GM18526 (cell line): ENCODE measurements around the gene GPANK1.

Experiments used
- POLR2A ChIP-seq: IDR thresholded peaks from 3 replicates; pipeline ENCODE4 v1.6.1; 2011; ENCODE audit not compliant: insufficient read length; ENCODE audit errors: extremely low read depth

Gene GPANK1

GRCh38 chr6:31658983-31659648, 5.7 kb downstream of the GPANK1 start:
- TF ChIP-seq POLR2A, result no peak

DNA sequence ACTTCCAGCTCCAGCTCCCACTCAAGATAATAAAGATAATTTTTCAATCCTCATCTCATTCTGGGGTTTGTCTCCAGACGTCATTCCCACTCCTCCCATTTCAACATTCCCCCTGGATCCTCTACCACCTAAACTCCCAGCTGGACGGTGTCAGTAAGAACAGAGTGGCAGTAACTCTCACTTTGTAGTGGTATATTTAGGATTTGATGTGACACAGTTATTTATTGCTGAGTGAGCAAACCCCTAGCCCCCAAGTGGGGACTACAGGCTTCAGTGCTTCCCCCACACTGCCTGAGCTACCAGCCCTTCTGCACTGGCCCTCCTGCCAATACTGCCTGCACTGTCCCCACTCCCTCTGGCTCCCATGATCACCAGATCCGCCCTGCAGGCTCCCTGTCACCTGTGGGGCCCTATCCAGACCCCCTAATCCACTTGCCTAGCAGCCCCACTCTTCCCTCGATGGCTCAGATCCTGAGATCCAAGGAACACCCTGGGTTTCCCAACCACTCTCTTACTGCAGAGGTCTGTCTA, 6.6 kb downstream of the GPANK1 start:
- TF ChIP-seq POLR2A, result no peak

GRCh38 chr6:31657406-31658157, 7.2 kb downstream of the GPANK1 start:
- no peak for TF ChIP-seq POLR2A

- no peak for TF ChIP-seq POLR2A
Measured at GRCh38 chr6:31655349-31656237, 9.2 kb downstream of the GPANK1 start, which contains the start of gene APOM. Gene APOM (plus strand): TSS chr6:31655894. CDS start chr6:31655967, 73 bp downstream.

GRCh38 chr6:31654574-31655348, 10.0 kb downstream of the GPANK1 start:
- no peak for TF ChIP-seq POLR2A

- TF ChIP-seq POLR2A, result peak; percentile 19
Measured at GRCh38 chr6:31652925-31653724, 11.7 kb downstream of the GPANK1 start.

DNA sequence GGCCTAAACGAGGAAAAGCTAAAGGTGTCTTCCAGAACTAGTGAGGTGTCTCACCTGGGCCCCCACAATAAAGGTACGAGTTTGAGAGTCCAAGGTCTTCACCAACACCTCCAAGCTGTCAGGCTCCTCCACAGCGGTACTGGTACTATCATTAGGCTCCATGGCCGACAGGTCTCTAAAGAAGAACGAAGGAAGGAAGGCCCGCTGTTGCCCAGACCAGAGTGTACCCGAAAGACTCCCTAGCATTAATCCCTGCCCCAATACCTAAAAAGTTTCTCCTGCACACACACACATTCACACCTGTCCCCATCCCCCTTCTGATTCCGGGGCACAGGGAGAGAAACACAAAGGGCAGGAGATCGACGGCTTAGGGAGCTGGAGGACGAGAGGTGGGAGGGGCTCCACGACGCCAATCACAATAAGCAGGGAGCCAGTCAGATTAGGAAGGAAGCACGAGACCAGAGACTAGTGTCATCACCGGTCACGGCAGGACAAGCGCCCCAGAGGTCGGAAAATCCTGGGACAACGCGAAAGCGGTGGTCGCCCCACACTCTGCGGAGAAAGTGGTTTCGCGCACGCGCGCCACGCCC, 13.1 kb downstream of the GPANK1 start:
- no peak for TF ChIP-seq POLR2A

DNA sequence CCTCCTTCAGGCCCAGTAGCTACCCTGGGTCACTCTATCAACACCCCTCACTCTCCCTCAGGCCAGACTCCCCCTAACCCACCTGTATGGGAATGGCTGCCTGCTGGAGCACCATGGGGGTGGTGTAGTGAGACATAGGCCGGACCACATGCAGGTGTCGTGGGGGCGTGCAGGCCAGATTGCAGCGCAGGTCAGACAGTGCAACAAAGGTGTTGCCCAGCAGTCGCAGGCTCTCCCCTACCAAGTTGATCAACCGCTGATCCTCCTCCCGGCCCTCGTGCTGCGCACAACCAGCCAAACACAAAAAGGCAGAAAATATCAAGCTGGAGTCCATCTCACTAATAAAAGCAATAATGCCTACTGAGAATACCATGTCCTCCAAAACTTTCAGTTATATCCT, 19.5 kb downstream of the GPANK1 start:
- TF ChIP-seq POLR2A, result no peak

- TF ChIP-seq POLR2A, result no peak
Measured at GRCh38 chr6:31643818-31644454, 20.9 kb downstream of the GPANK1 start.

DNA sequence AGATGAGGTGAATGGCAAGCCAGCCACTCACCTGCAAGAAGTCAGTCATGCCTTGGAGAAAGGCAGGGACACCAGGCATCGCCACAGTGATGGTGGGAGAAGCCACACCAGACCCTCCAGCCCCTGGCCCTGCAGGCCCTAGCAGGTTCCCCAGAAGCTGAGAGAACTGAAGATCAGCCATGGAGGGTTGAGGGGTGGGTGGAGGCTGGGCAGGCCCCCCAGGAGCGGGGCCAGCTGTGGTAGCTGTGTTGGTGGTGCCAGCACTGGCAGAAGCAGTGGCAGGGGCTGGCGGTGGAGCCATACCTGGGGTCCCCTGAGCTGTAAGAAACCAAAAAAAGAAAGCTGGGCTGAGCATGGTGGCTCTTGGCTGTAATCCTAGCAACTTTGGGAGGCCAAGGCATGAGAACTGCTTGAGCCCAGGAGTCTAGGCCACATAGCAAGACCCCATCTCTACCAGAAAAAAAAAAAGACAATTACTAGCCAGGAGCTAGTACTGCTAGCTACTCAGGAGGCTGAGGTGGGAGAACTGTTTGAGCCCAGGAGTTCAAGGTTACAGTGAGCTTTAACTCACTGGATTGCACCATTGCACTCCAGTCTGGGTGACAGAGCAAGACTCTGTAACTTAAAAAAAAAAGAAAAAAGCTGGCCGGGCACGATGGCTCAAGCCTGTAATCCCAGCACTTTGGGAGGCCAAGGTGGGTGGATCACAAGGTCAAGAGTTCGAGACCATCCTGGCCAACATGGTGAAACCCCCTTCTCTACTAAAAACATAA, 21.8 kb downstream of the GPANK1 start:
- TF ChIP-seq POLR2A, result no peak

GRCh38 chr6:31641370-31641769, 23.4 kb downstream of the GPANK1 start:
- no peak for TF ChIP-seq POLR2A

- TF ChIP-seq POLR2A, result no peak
Measured at GRCh38 chr6:31640612-31641011, 24.2 kb downstream of the GPANK1 start.
